PC-3 (cell line): Measurements from ENCODE around the gene STK24. TPM values are rescaled to one million over a fixed set of nuclear protein-coding genes. Genes with fewer than 3 reads are reported as not detected.

Experiments
- ATAC-seq: fragments of 200-7000 bp; cut with Tn5 transposase; 2 replicates; pipeline ENCODE4 v1.9.1; 2020; ENCODE audit warnings: mild to moderate bottlenecking, moderate library complexity
- BruUV-seq: library from RNA; stranded (reverse); fragments of 400-500 nt; replicated peaks from 2 replicates; lab custom pipeline; 2021; lab: Mats Ljungman, UMichigan
- CTCF ChIA-PET: fragments of 300-600 bp; sonication (Branson Sonifier 250); formaldehyde crosslinking; loops from one replicate; lab custom pipeline; 2022; ENCODE audit warnings: antibody characterized with exemption; lab: Charles Lee
- POLR2A ChIA-PET: fragments of 300-600 bp; sonication (Branson Sonifier 250); formaldehyde crosslinking; loops from one replicate; lab custom pipeline; 2022; ENCODE audit warnings: antibody characterized with exemption; ENCODE audit not compliant: unreplicated experiment; lab: Charles Lee
- DNase-seq: peaks from one replicate; pipeline ENCODE4 v3.0.0-alpha.2; 2015
- H2AFZ ChIP-seq: fragments of 300-600 bp; sonication (generic); 2 replicates; pipeline ENCODE4 v1.6.0; 2016; ENCODE audit warnings: antibody characterized with exemption, low read length
- H3F3A ChIP-seq: fragments of 300-600 bp; sonication (generic); one replicate; pipeline ENCODE4 v1.6.0; 2017; ENCODE audit warnings: antibody characterized with exemption, low read length, control low read depth, mild to moderate bottlenecking; ENCODE audit not compliant: unreplicated experiment
- H3K27ac ChIP-seq: fragments of 300-600 bp; sonication (generic); 2 replicates; pipeline ENCODE4 v1.5.1; 2016; ENCODE audit warnings: mild to moderate bottlenecking, low read length
- H3K27me3 ChIP-seq: fragments of 300-600 bp; sonication (generic); 2 replicates; pipeline ENCODE4 v1.6.1; 2016; ENCODE audit warnings: low read length, mixed read lengths
- H3K36me3 ChIP-seq: fragments of 300-600 bp; sonication (generic); 2 replicates; pipeline ENCODE4 v1.6.1; 2016; ENCODE audit warnings: low read depth, mixed run types, low read length, mixed read lengths
- H3K4me1 ChIP-seq: fragments of 300-600 bp; sonication (generic); 2 replicates; pipeline ENCODE4 v1.5.1; 2016; ENCODE audit warnings: low read length; ENCODE audit not compliant: insufficient read depth
- H3K4me2 ChIP-seq: fragments of 300-600 bp; sonication (generic); 2 replicates; pipeline ENCODE4 v1.6.0; 2016; ENCODE audit warnings: low read length
- H3K4me3 ChIP-seq: fragments of 300-600 bp; sonication (generic); 2 replicates; pipeline ENCODE4 v1.5.1; 2016; ENCODE audit warnings: mild to moderate bottlenecking, low read length, mixed read lengths
- H3K79me2 ChIP-seq: fragments of 300-600 bp; sonication (generic); 2 replicates; pipeline ENCODE4 v1.6.1; 2017; ENCODE audit warnings: low read length, mixed read lengths
- H3K9ac ChIP-seq: fragments of 300-600 bp; sonication (generic); 2 replicates; pipeline ENCODE4 v1.6.0; 2016; ENCODE audit warnings: mild to moderate bottlenecking, low read length
- H3K9me2 ChIP-seq: fragments of 300-600 bp; sonication (generic); replicated peaks from 2 replicates; pipeline ENCODE4 v1.6.1; 2016; ENCODE audit warnings: mixed run types, low read length, mixed read lengths
- H3K9me3 ChIP-seq: fragments of 300-600 bp; sonication (generic); 2 replicates; pipeline ENCODE4 v1.6.1; 2016; ENCODE audit warnings: low read length, mixed read lengths
- H4K20me1 ChIP-seq: fragments of 300-600 bp; sonication (generic); 2 replicates; pipeline ENCODE4 v1.6.1; 2016; ENCODE audit warnings: low read length, mixed read lengths
- EZH2 ChIP-seq: fragments of 300-600 bp; sonication (generic); IDR thresholded peaks from one replicate; pipeline ENCODE4 v1.6.1; 2017; ENCODE audit warnings: antibody characterized with exemption, mild to moderate bottlenecking, low read length; ENCODE audit not compliant: unreplicated experiment
- EZH2phosphoT487 ChIP-seq: fragments of 300-600 bp; sonication (generic); IDR thresholded peaks from 2 replicates; pipeline ENCODE4 v1.6.1; 2018; ENCODE audit warnings: mild to moderate bottlenecking, antibody characterized with exemption, low read length, borderline replicate concordance
- intact Hi-C: fragments of 100-400 bp; cut with micrococcal nuclease; formaldehyde crosslinking; loops from 2 replicates; pipeline ENCODE4 v1.9.0; 2023
- total RNA-seq: library from RNA; depleted of rRNA; stranded (reverse); fragments of >200 nt; gene quantifications from 2 replicates; pipeline ENCODE4 v1.2.3, GENCODE V29; 2014
- TF ChIP-seq, protein P1 (sequence below): fragments of 300-600 bp; sonication (generic); conservative IDR thresholded peaks from 2 replicates; pipeline ENCODE4 v1.5.1; 2017; ENCODE audit warnings: antibody characterized with exemption, low read depth, mild to moderate bottlenecking, low read length

STK24 gene
- total RNA-seq, 1 experiment from 2014 or later = 52.4 TPM

GRCh38 chr13:98452851-98453843 lies 123.8 kb downstream of the STK24 start:
- intact Hi-C loops = loop anchor here (5.0 kb wide), 1 partner anchor 219 kb away; no protein-coding TSS in a partner anchor
- POLR2A ChIA-PET = no interaction called here

GRCh38 chr13:98451676-98452470 lies 125.0 kb downstream of the STK24 start:
- no peaks in the 10 kb centered on the region for H3K27me3 ChIP-seq
- ChIA-PET POLR2A (no interaction called here), CTCF (no interaction called here)
- no peaks in the 10 kb centered on the region for H3F3A ChIP-seq
- no peak for DNase-seq
- no peaks in the 10 kb centered on the region for H3K4me1 ChIP-seq
- no peak overlapping the region for H2AFZ ChIP-seq
- no peaks in the 10 kb centered on the region for H3K9me2 ChIP-seq
- H3K79me2 ChIP-seq = no peaks in the 10 kb centered on the region
- ATAC-seq = no peak
- no peaks in the 10 kb centered on the region for H4K20me1 ChIP-seq
- no peak for TF ChIP-seq EZH2phosphoT487
- no peak for TF ChIP-seq EZH2
- TF ChIP-seq, protein P1, sequence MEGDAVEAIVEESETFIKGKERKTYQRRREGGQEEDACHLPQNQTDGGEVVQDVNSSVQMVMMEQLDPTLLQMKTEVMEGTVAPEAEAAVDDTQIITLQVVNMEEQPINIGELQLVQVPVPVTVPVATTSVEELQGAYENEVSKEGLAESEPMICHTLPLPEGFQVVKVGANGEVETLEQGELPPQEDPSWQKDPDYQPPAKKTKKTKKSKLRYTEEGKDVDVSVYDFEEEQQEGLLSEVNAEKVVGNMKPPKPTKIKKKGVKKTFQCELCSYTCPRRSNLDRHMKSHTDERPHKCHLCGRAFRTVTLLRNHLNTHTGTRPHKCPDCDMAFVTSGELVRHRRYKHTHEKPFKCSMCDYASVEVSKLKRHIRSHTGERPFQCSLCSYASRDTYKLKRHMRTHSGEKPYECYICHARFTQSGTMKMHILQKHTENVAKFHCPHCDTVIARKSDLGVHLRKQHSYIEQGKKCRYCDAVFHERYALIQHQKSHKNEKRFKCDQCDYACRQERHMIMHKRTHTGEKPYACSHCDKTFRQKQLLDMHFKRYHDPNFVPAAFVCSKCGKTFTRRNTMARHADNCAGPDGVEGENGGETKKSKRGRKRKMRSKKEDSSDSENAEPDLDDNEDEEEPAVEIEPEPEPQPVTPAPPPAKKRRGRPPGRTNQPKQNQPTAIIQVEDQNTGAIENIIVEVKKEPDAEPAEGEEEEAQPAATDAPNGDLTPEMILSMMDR = no peak
- H3K4me3 ChIP-seq = no peak overlapping the region
- H3K4me2 ChIP-seq = no peak overlapping the region
- no peaks in the 10 kb centered on the region for H3K9me3 ChIP-seq
- no peak overlapping the region for H3K27ac ChIP-seq
- intact Hi-C loops = loop anchor here (5.0 kb wide), 1 partner anchor 220 kb away; no protein-coding TSS in a partner anchor
- H3K36me3 ChIP-seq = peaks cover 18% of the 10 kb centered on the region
- BruUV-seq = no TSS peak
- H3K9ac ChIP-seq = no peak overlapping the region

More at GRCh38 chr13:98452851-98453843, 123.8 kb downstream of the STK24 start:
- Histone ChIP-seq H3K4me1 (no peaks in the 10 kb centered on the region), H4K20me1 (no peaks in the 10 kb centered on the region), H3K4me2 (no peak overlapping the region), H2AFZ (no peak overlapping the region), H3K27ac (no peak overlapping the region), H3K9me2 (no peaks in the 10 kb centered on the region), H3K27me3 (no peaks in the 10 kb centered on the region), H3K9me3 (no peaks in the 10 kb centered on the region), H3K4me3 (no peak overlapping the region), H3K36me3 (peaks cover 18% of the 10 kb centered on the region), H3K9ac (no peak overlapping the region), H3F3A (no peaks in the 10 kb centered on the region), H3K79me2 (no peaks in the 10 kb centered on the region)
- CTCF ChIA-PET = no interaction called here
- ATAC-seq = no peak
- no peak for DNase-seq
- TF ChIP-seq EZH2phosphoT487 (no peak), EZH2 (no peak)
- TF ChIP-seq, protein P1 = no peak
- BruUV-seq = no TSS peak
